GM12874 (cell line): ENCODE measurements around the gene LRRC53.

Experiments used
- CTCF ChIP-seq: IDR thresholded peaks from 2 replicates; pipeline ENCODE4 v1.5.1; 2011; ENCODE audit warnings: low read depth, mild to moderate bottlenecking, control low read depth, low read length, moderate library complexity; ENCODE audit not compliant: insufficient read depth

The LRRC53 gene

GRCh38 chr1:74512170-74512915 is at the start of gene LRRC53:
LRRC53 (minus strand) TSS chr1:74512611; CDS start chr1:74483349, 29,262 bp downstream.
- no peak for TF ChIP-seq CTCF

- TF ChIP-seq CTCF = no peak
These were observed 37.5 kb upstream of the LRRC53 start for GRCh38 chr1:74549932-74550331.

- no peak for TF ChIP-seq CTCF
These were observed 36.7 kb upstream of the LRRC53 start for GRCh38 chr1:74548961-74549750.

GRCh38 chr1:74545821-74546220 is 33.4 kb upstream of the LRRC53 start:
- TF ChIP-seq CTCF = no peak

- TF ChIP-seq CTCF = no peak
These were observed 21.8 kb upstream of the LRRC53 start for GRCh38 chr1:74534241-74534640.

- no peak for TF ChIP-seq CTCF
These were observed 19.4 kb upstream of the LRRC53 start for GRCh38 chr1:74531796-74532195.

GRCh38 chr1:74530892-74531291 is 18.5 kb upstream of the LRRC53 start:
- no peak for TF ChIP-seq CTCF
